Gastroesophageal sphincter (tissue), 4 donors: ENCODE results near the gene PLAC1. TPM values are rescaled to one million over a fixed set of nuclear protein-coding genes. Genes with fewer than 3 reads are reported as not detected.

Source experiments
- ATAC-seq: fragments of 150-250 bp; one replicate; pipeline ENCODE4 v1.9.1; 2016; ENCODE audit warnings: mild to moderate bottlenecking, moderate library complexity
- H3K27ac ChIP-seq, 4 donors: fragments of 200-600 bp; sonication (generic) in 3 of 4; 1 replicate in 3 of 4; 2 replicates in 1 of 4; pipeline ENCODE4 v1.5.1; 2016 to 2019
- H3K27me3 ChIP-seq: fragments of 200-600 bp; sonication (generic); one replicate; pipeline ENCODE4 v1.5.1; 2019
- H3K36me3 ChIP-seq, 2 donors: fragments of 200-600 bp; sonication (generic); one replicate each; pipeline ENCODE4 v1.5.1; 2019; ENCODE audit warnings: control low read depth in 1 of 2
- H3K4me1 ChIP-seq, 3 donors: fragments of 200-600 bp; sonication (generic); 1 replicate in 2 of 3; 2 replicates in 1 of 3; pipeline ENCODE4 v1.5.1; 2016 to 2019; ENCODE audit warnings: control low read depth in 2 of 3
- H3K4me3 ChIP-seq, 2 donors: fragments of 200-600 bp; sonication (generic); one replicate each; pipeline ENCODE4 v1.5.1; 2019; ENCODE audit warnings: mild to moderate bottlenecking in 1 of 2, moderate library complexity in 1 of 2
- H3K9me3 ChIP-seq, 3 donors: fragments of 200-600 bp; sonication (generic); one replicate each; pipeline ENCODE4 v1.5.1; 2017 to 2019; ENCODE audit warnings: control low read depth in 2 of 3
- EP300 ChIP-seq: sonication (generic); formaldehyde crosslinking; IDR thresholded peaks from one replicate; pipeline ENCODE4 v1.6.1; 2017; ENCODE audit warnings: antibody characterized with exemption, mild to moderate bottlenecking
- POLR2A ChIP-seq, 2 donors: fragments of 450-650 bp; IDR thresholded peaks; one replicate each; pipeline ENCODE4 v1.6.1; 2017; ENCODE audit warnings: antibody characterized with exemption in 2 of 2, mild to moderate bottlenecking in 2 of 2, moderate library complexity in 1 of 2
- POLR2AphosphoS5 ChIP-seq: sonication (generic); formaldehyde crosslinking; IDR thresholded peaks from one replicate; pipeline ENCODE4 v1.6.1; 2017; ENCODE audit warnings: antibody characterized with exemption
- whole genome bisulfite sequencing, 2 donors: methylation state at CpG; one replicate each; pipeline ENCODE4 v1.1.5; 2018; ENCODE audit warnings: low coverage in 1 of 2; 5-methylcytosine and 5-hydroxymethylcytosine counted together
- total RNA-seq, 4 donors: library from RNA; depleted of rRNA; stranded (reverse); fragments of >200 nt; gene quantifications; one replicate each; pipeline ENCODE4 v1.1.0, GENCODE V29; 2016
- TF ChIP-seq, protein P1 (sequence below), 4 experiments: fragments of 200-600 bp in 2 of 4; fragments of 450-650 bp in 2 of 4; sonication (generic) in 1 of 4; IDR thresholded peaks; one replicate each; pipeline ENCODE4 v1.5.1; 2017 to 2019; ENCODE audit warnings: antibody characterized with exemption in 4 of 4, mild to moderate bottlenecking in 2 of 4, moderate library complexity in 2 of 4

The PLAC1 gene
- total RNA-seq, 4 donors from 2014 or later: not detected

DNA sequence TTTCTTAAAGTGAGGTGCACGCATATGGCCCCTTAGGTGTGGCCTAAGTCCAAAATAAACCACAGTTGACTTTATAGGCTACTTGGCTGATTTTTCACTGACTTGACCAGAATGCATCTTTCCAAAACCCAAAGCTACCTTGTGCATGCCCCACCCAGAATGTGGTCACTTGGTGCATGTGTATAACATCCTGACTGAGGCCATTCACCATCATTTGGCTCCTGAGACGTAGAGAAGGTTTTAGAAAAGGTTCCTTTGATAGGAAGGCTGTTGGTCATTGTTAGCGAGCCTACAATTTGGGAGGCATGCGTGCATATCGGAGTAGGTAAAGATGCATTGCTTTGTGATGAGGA lies 84.6 kb downstream of the PLAC1 start:
- TF ChIP-seq POLR2AphosphoS5 (no peak), POLR2A (IDR thresholded peaks at IDR 0.05) (no peak)
- TF ChIP-seq, protein P1, sequence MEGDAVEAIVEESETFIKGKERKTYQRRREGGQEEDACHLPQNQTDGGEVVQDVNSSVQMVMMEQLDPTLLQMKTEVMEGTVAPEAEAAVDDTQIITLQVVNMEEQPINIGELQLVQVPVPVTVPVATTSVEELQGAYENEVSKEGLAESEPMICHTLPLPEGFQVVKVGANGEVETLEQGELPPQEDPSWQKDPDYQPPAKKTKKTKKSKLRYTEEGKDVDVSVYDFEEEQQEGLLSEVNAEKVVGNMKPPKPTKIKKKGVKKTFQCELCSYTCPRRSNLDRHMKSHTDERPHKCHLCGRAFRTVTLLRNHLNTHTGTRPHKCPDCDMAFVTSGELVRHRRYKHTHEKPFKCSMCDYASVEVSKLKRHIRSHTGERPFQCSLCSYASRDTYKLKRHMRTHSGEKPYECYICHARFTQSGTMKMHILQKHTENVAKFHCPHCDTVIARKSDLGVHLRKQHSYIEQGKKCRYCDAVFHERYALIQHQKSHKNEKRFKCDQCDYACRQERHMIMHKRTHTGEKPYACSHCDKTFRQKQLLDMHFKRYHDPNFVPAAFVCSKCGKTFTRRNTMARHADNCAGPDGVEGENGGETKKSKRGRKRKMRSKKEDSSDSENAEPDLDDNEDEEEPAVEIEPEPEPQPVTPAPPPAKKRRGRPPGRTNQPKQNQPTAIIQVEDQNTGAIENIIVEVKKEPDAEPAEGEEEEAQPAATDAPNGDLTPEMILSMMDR (IDR thresholded peaks at IDR 0.05): no peak
- H3K4me3 ChIP-seq: no peak overlapping the region
- no peak for ATAC-seq
- 100% methylated on average over 3 of the region's 5 CpGs; no CpG with 5 or more reads in 1 of the 2 donors for WGBS, 2 donors
- H3K27ac ChIP-seq: no peak overlapping the region
- H3K27me3 ChIP-seq: no peaks in the 10 kb centered on the region
- no peaks in the 10 kb centered on the region for H3K9me3 ChIP-seq
- H3K4me1 ChIP-seq: no peaks in the 10 kb centered on the region
- H3K36me3 ChIP-seq: no peaks in the 10 kb centered on the region

DNA sequence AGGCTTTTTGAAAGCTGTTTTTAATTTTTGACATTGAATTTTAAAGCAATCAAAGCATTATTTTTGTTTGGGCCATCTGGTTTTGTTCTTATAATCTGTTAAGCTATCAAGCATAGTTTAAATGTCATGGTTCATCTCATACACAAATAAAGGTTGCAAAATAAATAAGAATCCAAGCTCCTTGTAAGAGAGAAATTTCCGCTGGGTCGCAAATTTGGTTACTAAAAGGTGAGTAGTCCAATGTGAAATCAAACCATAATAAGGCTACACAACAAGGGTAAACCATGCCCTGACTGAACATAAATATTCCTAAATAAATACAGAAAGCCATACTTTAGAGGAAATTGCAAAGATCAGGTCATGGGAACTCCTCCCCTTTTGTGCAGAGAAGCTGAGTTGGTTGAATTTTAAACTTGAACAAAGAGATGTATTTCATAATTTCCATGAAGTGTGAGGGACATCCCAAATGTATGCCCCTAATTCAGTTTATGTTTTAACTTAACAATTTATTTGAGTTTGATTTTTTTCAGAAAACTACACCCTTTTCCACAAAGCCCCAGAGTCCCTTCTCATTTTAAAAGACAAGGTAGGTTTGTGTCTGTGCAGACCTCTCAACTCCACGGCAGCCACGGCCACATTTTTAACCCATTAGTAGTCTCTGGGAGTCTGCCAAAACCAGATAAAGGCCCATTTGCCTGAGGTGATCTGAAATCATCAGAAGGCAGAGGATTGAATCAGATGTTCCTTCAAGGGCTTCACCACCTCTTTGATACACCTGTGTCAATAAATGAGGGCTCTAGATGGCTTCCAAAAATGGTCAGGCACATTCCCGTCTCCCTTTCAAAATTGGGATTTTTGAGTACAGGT lies 85.2 kb downstream of the PLAC1 start:
- Histone ChIP-seq H3K27ac (no peak overlapping the region), H3K9me3 (no peaks in the 10 kb centered on the region), H3K4me3 (no peak overlapping the region), H3K4me1 (no peaks in the 10 kb centered on the region), H3K27me3 (no peaks in the 10 kb centered on the region), H3K36me3 (no peaks in the 10 kb centered on the region)
- no peak for ATAC-seq
- TF ChIP-seq, protein P1 (IDR thresholded peaks at IDR 0.05): no peak
- TF ChIP-seq POLR2AphosphoS5: no peak
- TF ChIP-seq POLR2A (IDR thresholded peaks at IDR 0.05): no peak
- no peak for TF ChIP-seq EP300
- 81 to 100% methylated on average over 2 to 4 of the region's 5 CpGs for WGBS, 2 donors

DNA sequence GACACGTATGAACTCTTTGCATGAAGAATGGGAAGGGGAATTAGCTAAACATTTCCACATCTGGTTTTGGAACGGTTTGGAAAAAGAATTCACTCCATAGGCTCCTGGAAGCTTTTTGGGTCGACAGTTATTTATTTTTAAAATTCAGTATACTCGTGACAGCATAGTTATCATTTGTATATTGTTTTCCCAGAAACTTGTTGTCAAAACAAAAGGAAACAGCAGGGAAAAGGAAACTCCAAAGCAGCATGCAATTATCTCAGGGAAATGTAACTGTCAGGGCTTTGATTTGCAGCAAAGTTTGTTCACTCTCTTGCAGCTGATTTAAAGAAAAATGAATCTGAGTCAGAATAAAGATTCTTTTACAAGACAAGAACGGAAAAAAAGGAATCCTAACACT lies 86.5 kb downstream of the PLAC1 start:
- Histone ChIP-seq H3K4me1 (no peaks in the 10 kb centered on the region), H3K4me3 (no peak overlapping the region), H3K27me3 (no peaks in the 10 kb centered on the region), H3K36me3 (no peaks in the 10 kb centered on the region), H3K9me3 (no peaks in the 10 kb centered on the region), H3K27ac (no peak overlapping the region)
- TF ChIP-seq POLR2A (IDR thresholded peaks at IDR 0.05) (no peak), POLR2AphosphoS5 (no peak), EP300 (no peak)
- TF ChIP-seq, protein P1 (IDR thresholded peaks at IDR 0.05): no peak
- no peak for ATAC-seq
- WGBS, 2 donors: 16 to 29% methylated on average over 4 to 5 of the region's 5 CpGs

DNA sequence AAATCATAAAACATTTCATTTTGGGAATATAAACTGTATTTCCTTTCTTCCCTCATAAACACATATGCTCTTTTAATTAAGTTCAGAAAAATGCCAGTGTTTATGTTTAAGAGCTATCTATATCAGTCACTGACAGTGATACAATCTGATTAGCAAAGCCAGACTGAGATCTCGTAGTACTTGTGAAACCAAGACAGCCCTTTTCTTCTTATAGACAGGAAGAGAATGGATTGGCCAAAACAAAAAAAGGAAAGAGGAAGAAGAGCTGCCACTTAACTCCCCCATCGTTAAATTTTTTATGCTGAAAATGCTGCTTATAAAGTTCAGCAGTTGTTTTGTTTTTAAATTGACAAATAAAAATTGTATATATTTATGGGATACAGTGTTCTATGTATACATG lies 87.4 kb downstream of the PLAC1 start:
- H3K4me1 ChIP-seq: no peaks in the 10 kb centered on the region
- H3K36me3 ChIP-seq: no peaks in the 10 kb centered on the region
- H3K4me3 ChIP-seq: no peak overlapping the region
- ATAC-seq: no peak
- 43 to 69% methylated on average over 2 of the region's 2 CpGs for WGBS, 2 donors
- H3K27ac ChIP-seq: no peak overlapping the region
- no peaks in the 10 kb centered on the region for H3K27me3 ChIP-seq
- H3K9me3 ChIP-seq: no peaks in the 10 kb centered on the region
- TF ChIP-seq POLR2AphosphoS5 (no peak), POLR2A (IDR thresholded peaks at IDR 0.05) (no peak), EP300 (no peak)
- TF ChIP-seq, protein P1 (IDR thresholded peaks at IDR 0.05): no peak

DNA sequence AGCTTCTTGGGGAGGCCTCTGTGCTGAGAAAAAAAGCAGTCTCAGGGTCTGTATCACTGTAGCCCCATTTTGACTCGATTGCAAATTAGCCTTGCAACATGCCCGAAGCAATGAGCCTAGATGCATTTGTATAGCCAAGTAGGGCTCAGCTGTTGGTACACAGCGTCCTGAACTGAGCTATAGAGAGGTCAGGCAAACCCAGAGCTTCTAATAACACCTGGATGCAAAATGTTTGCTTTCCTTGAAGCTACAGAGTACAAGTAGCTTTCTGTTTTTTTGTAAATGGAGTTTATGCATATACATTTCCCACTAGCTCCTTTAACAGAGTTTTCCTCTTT lies 87.8 kb downstream of the PLAC1 start:
- no peaks in the 10 kb centered on the region for H3K4me1 ChIP-seq
- no peaks in the 10 kb centered on the region for H3K27me3 ChIP-seq
- ATAC-seq: no peak
- H3K9me3 ChIP-seq: no peaks in the 10 kb centered on the region
- H3K36me3 ChIP-seq: no peaks in the 10 kb centered on the region
- 27 to 44% methylated on average over 2 of the region's 3 CpGs for WGBS, 2 donors
- H3K4me3 ChIP-seq: no peak overlapping the region
- no peak overlapping the region for H3K27ac ChIP-seq
- TF ChIP-seq EP300 (no peak), POLR2A (IDR thresholded peaks at IDR 0.05) (no peak), POLR2AphosphoS5 (no peak)
- TF ChIP-seq, protein P1 (IDR thresholded peaks at IDR 0.05): no peak
